ENCODE measurements around the gene FAM162A.

The FAM162A gene

DNA sequence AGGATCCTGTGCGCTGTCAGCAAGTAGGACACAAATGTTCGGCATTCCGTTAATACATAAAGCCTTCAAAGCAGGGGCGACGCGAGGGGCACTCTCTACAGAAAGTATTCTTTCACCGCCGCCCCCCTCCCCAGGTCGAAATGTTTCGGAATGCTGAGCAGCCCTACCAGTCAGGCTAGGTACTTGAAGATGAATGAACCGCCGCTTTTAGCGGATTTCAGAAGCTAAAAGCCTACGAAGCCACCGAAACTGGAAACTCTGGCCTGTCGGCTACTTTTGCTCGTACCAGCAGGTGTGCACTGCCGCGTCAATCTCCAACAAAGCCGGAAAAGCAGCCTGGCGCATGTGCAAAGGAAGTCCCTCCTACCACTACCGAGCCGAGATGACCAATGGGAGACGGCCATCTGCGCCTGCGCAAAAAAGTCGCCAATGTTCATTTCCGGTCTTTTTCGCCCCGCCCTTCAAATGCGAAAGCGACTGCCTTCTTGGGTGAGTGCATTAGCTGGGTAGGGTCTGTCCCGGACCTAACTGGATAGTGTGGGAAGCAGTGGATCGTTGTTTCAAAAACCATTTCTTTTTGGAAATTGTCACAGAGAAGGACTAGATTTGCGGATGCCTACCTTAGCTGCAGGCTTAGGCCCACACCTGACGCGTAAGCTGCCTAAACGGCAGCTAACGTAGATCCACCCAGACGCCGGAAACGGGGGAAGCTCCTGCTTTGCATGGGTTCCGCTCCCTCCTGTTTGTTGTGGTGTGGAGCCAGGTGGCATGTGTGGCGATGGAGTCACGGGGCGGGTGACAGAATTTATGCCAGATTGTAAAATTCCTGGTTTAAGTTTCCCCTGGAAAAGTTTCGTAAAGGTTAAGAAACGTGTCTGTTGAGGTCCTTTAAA is 32.0 kb downstream of the FAM162A start, which contains the start of gene WDR5B (continued):
- TF ChIP-seq KLF1 (tag by site-specific recombination; IDR thresholded peaks at IDR 0.05), result peak; percentile 12; the same call in 1 of the 2 replicates
- TF ChIP-seq, protein P1, sequence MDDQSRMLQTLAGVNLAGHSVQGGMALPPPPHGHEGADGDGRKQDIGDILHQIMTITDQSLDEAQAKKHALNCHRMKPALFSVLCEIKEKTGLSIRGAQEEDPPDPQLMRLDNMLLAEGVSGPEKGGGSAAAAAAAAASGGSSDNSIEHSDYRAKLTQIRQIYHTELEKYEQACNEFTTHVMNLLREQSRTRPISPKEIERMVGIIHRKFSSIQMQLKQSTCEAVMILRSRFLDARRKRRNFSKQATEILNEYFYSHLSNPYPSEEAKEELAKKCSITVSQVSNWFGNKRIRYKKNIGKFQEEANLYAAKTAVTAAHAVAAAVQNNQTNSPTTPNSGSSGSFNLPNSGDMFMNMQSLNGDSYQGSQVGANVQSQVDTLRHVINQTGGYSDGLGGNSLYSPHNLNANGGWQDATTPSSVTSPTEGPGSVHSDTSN (CRISPR knock-in tag; IDR thresholded peaks at IDR 0.05), result no peak
- peak; percentile 84 for TF ChIP-seq TRIM28 (IDR thresholded peaks at IDR 0.05; ENCODE audit: borderline replicate concordance, low read length)
- no peak for TF ChIP-seq ZNF391 (tag by site-specific recombination; IDR thresholded peaks at IDR 0.05; ENCODE audit: borderline replicate concordance, low read depth)
- TF ChIP-seq, protein P2, sequence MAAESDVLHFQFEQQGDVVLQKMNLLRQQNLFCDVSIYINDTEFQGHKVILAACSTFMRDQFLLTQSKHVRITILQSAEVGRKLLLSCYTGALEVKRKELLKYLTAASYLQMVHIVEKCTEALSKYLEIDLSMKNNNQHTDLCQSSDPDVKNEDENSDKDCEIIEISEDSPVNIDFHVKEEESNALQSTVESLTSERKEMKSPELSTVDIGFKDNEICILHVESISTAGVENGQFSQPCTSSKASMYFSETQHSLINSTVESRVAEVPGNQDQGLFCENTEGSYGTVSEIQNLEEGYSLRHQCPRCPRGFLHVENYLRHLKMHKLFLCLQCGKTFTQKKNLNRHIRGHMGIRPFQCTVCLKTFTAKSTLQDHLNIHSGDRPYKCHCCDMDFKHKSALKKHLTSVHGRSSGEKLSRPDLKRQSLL (tag by site-specific recombination; IDR thresholded peaks at IDR 0.05), result peak; percentile 43; the same call in 1 of the 2 replicates

DNA sequence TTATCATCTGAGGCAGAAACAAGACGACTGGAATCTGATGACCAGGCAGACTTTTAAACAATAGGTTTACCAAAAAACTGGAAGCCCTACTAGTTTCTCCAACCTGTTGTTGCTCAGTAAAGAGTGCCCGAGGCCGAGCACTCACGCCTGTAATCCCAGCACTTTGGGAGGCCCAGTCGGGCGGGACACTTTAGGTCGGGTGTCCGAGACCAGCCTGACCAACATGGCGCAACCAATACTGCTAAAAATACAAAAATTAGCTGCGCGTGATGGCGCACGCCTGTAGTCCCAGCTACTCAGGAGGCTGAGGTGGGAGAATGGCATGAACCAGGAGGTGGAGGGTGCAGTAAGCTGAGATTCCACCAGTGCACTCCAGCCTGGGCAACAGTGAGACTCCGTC is 33.0 kb downstream of the FAM162A start:
- peak; percentile 88 for TF ChIP-seq ZNF335 (tag by site-specific recombination; conservative IDR thresholded peaks at IDR 0.05)
- 0 out of 2 replicates have a peak, but pooled peaks have one; percentile 30 for TF ChIP-seq SCRT2 (tag by site-specific recombination; IDR thresholded peaks at IDR 0.05)
- TF ChIP-seq ZNF394 (tag by site-specific recombination; IDR thresholded peaks at IDR 0.05; ENCODE audit: borderline replicate concordance), result no peak
- Histone ChIP-seq H3K27ac (ENCODE audit: extremely low read depth, low read depth, low read length) (no peak overlapping the region; the same call in 1 of the 2 replicates), H3K4me3 (ENCODE audit: low read depth, low read length) (peak overlapping the region; percentile 79), H3K4me1 (ENCODE audit: control insufficient read depth, insufficient read depth, low read length) (no peaks in the 10 kb centered on the region), H3K36me3 (ENCODE audit: control insufficient read depth in 2 of 2, insufficient read depth in 1 of 2, low read length in 2 of 2) (peaks cover 0 to 32% of the 10 kb centered on the region in 2 experiments; a peak in 2 of 3 replicates), H3K9me3 (ENCODE audit: control insufficient read depth, insufficient read depth, low read depth, low read length) (no peaks in the 10 kb centered on the region)
- ChIA-PET POLR2A (interaction anchor here (0.9 to 2.0 kb wide), 3 partner anchors 56 to 785 kb away, joined by 3 to 9 read pairs (median 4); partner anchors contain the start of genes KPNA1 and SEC22A), CTCF (interaction anchor here (1.5 kb wide), 1 partner anchor 24 kb away, joined by 4 read pairs; no protein-coding TSS in a partner anchor)

DNA sequence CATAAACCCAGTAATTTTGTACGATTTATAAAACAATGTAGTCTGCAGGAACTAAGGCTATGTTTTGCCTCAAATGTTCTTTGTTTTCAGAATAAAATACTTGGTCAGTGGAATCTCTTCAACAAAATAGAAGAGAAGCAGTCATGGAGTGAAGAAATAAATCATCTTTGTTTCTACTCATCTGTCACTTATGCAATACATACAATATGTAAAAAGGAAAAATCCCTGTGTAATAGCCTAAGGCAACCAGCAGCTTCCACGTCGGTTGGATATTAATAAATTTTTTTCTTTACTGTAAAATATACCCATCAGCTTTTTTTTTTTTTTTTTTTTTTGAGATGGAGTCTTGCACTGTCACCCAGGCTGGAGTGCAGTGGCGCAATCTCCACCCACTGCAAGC is 37.1 kb downstream of the FAM162A start:
- POLR2A ChIA-PET, result interaction anchor here (0.6 kb wide), 1 partner anchor 759 kb away, joined by 6 read pairs; no protein-coding TSS in a partner anchor
- Histone ChIP-seq H3K27ac (ENCODE audit: extremely low read depth, low read depth, low read length) (no peak overlapping the region), H3K4me1 (ENCODE audit: control insufficient read depth, insufficient read depth, low read length) (no peaks in the 10 kb centered on the region), H3K36me3 (ENCODE audit: control insufficient read depth in 2 of 2, insufficient read depth in 1 of 2, low read length in 2 of 2) (peaks cover 0 to 53% of the 10 kb centered on the region in 2 experiments), H3K4me3 (ENCODE audit: low read depth, low read length) (no peak overlapping the region), H3K9me3 (ENCODE audit: control insufficient read depth, insufficient read depth, low read depth, low read length) (no peaks in the 10 kb centered on the region)
- CTCF ChIA-PET, result interaction anchor here (0.6 kb wide), 1 partner anchor 874 kb away, joined by 5 read pairs; no protein-coding TSS in a partner anchor
- no peak for TF ChIP-seq ZBTB7A (tag by site-specific recombination; IDR thresholded peaks at IDR 0.05; ENCODE audit: low read depth)
- no peak for TF ChIP-seq EGR2 (tag by site-specific recombination; IDR thresholded peaks at IDR 0.05; ENCODE audit: low read depth)
- no peak for TF ChIP-seq ZNF391 (tag by site-specific recombination; IDR thresholded peaks at IDR 0.05; ENCODE audit: borderline replicate concordance, low read depth)
- no peak for TF ChIP-seq ZNF585B (tag by site-specific recombination; IDR thresholded peaks at IDR 0.05)
- TF ChIP-seq ZNF626 (tag by site-specific recombination; IDR thresholded peaks at IDR 0.05), result no peak
- no peak for TF ChIP-seq ZNF660 (tag by site-specific recombination; IDR thresholded peaks at IDR 0.05)
- TF ChIP-seq REPIN1 (tag by site-specific recombination; IDR thresholded peaks at IDR 0.05; ENCODE audit: low read depth), result no peak
- no peak for TF ChIP-seq ZBTB48 (tag by site-specific recombination; IDR thresholded peaks at IDR 0.05)
- TF ChIP-seq, protein P3, sequence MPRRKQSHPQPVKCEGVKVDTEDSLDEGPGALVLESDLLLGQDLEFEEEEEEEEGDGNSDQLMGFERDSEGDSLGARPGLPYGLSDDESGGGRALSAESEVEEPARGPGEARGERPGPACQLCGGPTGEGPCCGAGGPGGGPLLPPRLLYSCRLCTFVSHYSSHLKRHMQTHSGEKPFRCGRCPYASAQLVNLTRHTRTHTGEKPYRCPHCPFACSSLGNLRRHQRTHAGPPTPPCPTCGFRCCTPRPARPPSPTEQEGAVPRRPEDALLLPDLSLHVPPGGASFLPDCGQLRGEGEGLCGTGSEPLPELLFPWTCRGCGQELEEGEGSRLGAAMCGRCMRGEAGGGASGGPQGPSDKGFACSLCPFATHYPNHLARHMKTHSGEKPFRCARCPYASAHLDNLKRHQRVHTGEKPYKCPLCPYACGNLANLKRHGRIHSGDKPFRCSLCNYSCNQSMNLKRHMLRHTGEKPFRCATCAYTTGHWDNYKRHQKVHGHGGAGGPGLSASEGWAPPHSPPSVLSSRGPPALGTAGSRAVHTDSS (tag by site-specific recombination; IDR thresholded peaks at IDR 0.05), result no peak
- TF ChIP-seq ZNF202 (tag by site-specific recombination; IDR thresholded peaks at IDR 0.05; ENCODE audit: borderline replicate concordance), result no peak
- TF ChIP-seq ZNF670 (tag by site-specific recombination; IDR thresholded peaks at IDR 0.05; ENCODE audit: low read depth), result no peak
- no peak for TF ChIP-seq SCRT1 (tag by site-specific recombination; IDR thresholded peaks at IDR 0.05; ENCODE audit: borderline replicate concordance)
- TF ChIP-seq ZNF138 (tag by site-specific recombination; IDR thresholded peaks at IDR 0.05; ENCODE audit: borderline replicate concordance), result no peak
- no peak for TF ChIP-seq ZSCAN30 (tag by site-specific recombination; IDR thresholded peaks at IDR 0.05)
- TF ChIP-seq, protein P4, sequence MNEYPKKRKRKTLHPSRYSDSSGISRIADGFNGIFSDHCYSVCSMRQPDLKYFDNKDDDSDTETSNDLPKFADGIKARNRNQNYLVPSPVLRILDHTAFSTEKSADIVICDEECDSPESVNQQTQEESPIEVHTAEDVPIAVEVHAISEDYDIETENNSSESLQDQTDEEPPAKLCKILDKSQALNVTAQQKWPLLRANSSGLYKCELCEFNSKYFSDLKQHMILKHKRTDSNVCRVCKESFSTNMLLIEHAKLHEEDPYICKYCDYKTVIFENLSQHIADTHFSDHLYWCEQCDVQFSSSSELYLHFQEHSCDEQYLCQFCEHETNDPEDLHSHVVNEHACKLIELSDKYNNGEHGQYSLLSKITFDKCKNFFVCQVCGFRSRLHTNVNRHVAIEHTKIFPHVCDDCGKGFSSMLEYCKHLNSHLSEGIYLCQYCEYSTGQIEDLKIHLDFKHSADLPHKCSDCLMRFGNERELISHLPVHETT (tag by site-specific recombination; IDR thresholded peaks at IDR 0.05), result no peak
- TF ChIP-seq, protein P5, sequence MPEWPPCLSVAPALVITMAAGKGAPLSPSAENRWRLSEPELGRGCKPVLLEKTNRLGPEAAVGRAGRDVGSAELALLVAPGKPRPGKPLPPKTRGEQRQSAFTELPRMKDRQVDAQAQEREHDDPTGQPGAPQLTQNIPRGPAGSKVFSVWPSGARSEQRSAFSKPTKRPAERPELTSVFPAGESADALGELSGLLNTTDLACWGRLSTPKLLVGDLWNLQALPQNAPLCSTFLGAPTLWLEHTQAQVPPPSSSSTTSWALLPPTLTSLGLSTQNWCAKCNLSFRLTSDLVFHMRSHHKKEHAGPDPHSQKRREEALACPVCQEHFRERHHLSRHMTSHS (tag by site-specific recombination; IDR thresholded peaks at IDR 0.05), result no peak
- TF ChIP-seq YY1 (tag by site-specific recombination; IDR thresholded peaks at IDR 0.05), result no peak
- no peak for TF ChIP-seq ZFP69B (tag by site-specific recombination; IDR thresholded peaks at IDR 0.05)
- no peak for TF ChIP-seq GLIS2 (tag by site-specific recombination; IDR thresholded peaks at IDR 0.05)
